ENCODE data around the gene HERC2.
"Not testable (repeated sequence)": the region's sequence is repeated elsewhere in the genome, so short reads cannot be mapped to it uniquely, and the experiment has no call there.

HERC2 gene, protein sequence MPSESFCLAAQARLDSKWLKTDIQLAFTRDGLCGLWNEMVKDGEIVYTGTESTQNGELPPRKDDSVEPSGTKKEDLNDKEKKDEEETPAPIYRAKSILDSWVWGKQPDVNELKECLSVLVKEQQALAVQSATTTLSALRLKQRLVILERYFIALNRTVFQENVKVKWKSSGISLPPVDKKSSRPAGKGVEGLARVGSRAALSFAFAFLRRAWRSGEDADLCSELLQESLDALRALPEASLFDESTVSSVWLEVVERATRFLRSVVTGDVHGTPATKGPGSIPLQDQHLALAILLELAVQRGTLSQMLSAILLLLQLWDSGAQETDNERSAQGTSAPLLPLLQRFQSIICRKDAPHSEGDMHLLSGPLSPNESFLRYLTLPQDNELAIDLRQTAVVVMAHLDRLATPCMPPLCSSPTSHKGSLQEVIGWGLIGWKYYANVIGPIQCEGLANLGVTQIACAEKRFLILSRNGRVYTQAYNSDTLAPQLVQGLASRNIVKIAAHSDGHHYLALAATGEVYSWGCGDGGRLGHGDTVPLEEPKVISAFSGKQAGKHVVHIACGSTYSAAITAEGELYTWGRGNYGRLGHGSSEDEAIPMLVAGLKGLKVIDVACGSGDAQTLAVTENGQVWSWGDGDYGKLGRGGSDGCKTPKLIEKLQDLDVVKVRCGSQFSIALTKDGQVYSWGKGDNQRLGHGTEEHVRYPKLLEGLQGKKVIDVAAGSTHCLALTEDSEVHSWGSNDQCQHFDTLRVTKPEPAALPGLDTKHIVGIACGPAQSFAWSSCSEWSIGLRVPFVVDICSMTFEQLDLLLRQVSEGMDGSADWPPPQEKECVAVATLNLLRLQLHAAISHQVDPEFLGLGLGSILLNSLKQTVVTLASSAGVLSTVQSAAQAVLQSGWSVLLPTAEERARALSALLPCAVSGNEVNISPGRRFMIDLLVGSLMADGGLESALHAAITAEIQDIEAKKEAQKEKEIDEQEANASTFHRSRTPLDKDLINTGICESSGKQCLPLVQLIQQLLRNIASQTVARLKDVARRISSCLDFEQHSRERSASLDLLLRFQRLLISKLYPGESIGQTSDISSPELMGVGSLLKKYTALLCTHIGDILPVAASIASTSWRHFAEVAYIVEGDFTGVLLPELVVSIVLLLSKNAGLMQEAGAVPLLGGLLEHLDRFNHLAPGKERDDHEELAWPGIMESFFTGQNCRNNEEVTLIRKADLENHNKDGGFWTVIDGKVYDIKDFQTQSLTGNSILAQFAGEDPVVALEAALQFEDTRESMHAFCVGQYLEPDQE (N-terminal part only)

DNA sequence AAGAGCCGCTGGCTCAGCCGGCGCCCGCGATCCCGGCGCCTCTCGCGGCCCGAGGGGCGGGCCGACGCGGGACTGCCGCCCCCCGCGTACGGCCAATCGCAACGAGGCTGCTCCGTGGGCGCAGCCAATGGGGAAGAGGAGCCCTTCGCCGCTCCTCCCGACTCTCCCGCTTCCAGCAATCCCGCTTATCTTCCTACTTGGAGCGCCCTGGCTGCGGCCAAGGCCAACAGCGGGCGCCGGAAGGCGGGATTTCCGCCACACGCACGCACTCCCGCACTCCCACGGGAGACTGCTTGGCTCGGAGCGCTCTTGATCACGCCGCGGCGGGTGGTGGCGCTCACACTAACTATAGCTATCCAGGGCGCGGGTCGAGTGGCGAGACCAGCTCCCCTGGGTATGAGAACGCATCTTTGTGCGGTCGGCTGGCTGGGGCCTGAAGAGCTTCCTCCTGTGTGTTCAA lies at the start of gene HERC2:
Gene HERC2, minus strand, starts transcription at position 51 of the 460 bp plus-strand sequence. CDS start 746 bp downstream, outside the sequence.
- DNase-seq (ENCODE audit: low spot score), result not testable (repeated sequence)

DNA sequence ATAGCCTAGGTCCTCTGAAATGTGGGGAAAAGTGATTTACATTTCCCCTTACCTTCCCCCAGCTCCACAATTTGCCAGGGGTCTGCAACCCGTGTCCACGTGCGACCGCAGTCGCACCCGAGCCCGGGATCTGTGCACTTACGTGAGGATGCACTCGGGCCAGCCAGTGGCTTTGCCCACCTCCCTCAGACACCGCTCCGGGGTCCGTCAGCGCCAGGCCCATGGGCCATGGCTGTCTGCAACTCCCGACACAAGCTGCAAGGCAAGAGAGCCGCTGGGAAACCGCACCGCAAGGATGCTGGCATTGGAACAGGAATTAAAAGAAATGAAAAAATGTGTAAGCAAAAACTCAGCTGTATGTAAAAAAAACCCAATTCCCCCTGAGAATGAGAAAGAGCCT lies 43.5 kb upstream of the HERC2 start:
- DNase-seq (ENCODE audit: low spot score), result not testable (repeated sequence)

DNA sequence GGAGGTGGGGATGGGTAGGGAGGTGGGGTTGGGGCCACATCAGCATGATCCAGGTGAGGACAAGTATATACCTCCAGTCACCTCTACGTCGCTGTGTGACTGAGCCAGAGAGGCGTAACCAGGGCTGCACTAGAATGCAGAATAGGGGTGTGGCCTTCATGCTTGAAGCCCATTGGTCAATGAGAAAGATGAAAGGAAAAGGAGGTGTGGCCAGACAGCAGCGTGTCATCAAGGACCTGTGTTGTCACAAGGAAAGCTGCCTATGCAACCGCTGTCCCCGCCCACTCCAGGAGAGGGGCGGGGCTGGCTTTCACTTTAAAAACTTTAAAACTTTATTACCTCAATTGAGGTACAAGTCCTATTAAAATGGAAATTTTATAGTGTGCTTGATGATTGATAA lies 36.0 kb upstream of the HERC2 start, which contains the start of gene GOLGA6L24:
Gene GOLGA6L24, minus strand, starts transcription at position 101 of the 400 bp plus-strand sequence. Its CDS starts 61 bp downstream, at position 40.
- not testable (repeated sequence) for DNase-seq (ENCODE audit: low spot score)

DNA sequence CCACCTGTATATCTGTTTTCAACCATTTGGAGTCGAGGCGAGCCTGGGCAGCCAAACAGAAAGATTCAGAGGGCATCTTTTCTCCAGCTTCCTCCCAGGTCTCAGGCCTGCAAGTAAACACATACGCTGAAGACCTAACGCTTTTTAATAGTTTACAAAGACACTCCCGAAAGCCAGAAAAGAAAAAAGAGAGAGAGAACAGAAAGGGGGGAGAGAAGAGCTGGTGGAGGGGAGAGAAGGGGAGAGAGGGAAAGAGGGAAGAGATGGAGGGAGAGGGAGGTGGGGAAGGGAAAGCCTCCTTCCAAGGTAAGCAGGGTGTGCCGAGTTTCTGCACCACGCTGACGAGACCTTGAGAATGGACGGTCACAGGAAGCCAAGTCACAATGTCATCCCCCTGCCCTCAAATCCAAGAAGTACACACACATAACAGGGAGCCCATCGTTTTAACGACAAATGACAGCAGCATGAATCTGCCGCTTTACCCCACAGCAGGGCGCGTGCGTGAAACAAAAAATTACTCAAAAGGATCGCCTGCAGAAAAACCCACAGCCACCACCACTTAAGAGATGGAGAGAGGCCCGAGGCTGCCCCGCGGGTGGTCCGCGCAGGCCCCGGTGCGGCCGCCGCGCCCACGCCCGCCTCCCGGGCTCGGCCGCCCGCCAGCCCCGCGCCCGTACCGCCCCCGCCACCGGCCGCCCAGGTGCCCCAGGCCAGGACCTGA lies 461 bp downstream of the HERC2 start:
- not testable (repeated sequence) for DNase-seq (ENCODE audit: low spot score)

DNA sequence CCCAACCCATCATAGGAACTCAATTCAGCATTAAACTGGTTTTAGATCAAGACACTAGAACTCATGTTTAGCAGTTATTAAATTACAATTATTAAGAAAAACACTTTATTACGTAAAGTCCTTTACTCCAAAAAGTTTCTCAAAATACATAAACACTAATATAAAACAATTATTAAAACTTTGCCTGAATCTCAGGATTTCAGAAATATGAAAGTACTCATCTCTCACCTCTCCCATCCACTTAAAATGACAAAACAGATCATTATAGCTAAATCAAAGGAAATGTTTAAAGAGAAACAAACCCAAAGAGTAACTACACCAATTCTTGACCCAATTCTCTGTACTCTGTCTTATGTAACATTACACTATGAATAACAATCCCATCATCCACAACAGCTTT lies 2.3 kb downstream of the HERC2 start:
- DNase-seq (ENCODE audit: low spot score), result not testable (repeated sequence)

DNA sequence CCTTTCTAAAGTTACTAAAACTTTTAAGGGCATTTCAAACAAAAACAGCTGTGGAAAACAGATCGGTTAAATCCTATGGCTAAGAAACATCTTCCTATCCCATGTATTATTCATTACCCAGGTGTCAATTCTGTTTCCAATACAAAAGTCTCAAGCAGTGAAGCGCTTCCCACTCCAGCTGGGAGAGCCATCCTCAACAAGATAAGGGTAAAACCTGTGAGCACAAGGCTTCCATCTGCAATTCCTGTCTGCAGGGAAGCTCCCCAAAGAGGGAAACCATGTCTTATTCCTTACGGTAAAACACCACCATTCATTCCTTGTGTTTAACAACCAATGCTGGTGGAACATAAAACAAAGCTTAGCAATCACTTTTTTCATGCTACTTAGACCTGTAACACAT lies 3.2 kb downstream of the HERC2 start:
- DNase-seq (ENCODE audit: low spot score), result not testable (repeated sequence)

DNA sequence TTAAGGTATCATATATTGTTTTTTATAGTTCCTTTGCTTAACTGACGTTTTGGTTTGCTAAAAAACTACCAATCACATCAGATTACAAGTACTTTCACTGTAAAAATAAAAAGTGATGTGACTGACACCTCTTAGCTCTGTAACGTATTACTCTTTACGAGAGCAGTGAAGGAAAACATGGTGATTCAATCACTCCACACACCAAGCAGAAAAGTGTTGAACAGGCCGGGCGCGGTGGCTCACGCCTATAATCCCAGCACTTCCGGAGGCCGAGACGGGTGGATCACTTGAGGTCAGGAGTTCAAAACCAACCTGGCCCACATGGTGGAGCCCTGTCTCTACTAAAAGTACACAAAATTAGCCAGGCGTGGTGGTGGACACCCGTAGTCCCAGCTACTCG lies 3.9 kb downstream of the HERC2 start:
- DNase-seq (ENCODE audit: low spot score), result not testable (repeated sequence)

DNA sequence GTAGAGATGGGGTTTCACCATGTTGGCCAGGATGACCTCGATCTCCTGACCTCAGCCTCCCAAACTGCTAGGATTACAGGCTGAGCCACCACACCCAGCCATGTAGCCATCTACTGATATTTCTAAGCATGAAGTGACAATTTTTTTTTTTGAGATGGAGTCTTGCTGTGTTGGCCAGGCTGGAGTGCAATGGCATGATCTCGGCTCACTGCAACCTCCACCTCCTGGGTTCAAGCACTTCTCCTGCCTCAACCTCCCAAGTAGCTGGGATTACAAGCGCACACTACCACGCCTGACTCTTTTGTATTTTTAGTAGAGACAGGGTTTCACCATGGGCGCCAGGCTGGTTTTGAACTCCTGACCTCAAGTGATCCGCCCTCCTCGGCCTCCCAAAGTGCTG lies 5.0 kb downstream of the HERC2 start:
- DNase-seq (ENCODE audit: low spot score), result not testable (repeated sequence)

DNA sequence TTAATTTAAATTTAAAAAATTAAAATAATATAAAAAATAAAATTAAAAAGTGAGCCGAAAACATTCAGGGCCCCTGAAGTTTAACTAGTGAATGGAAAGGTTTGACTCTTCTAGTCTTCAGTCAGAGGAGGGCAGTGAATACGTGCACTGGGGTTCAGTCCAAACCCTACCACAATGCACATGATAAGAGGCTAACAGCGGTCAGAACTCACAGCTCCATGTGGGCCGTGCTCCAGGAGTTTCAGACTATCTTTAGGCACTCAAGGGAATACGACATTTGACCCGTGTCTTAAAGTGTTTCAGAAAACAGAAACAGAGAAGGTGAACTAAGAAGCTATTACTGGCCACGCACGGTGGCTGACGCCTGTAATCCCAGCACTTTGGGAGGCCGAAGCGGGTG lies 11.5 kb downstream of the HERC2 start:
- DNase-seq (ENCODE audit: low spot score), result not testable (repeated sequence)

DNA sequence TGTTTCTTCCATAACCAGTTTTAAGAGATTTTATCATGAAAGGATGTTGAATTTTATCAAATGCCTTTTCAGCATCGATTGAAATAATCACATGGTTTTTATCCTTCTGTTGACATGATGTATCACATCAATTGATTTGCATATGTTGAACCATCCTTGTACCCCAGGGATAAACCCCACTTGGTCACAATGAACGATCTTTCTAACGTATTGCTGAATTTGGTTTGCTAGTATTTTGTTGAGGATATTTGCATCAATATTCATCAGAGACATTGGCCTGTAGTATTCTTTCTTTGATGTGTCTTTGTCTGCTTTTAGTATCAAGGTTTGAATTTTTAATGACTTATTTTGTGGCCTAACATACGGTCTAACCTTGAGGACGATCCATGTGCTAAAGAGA lies 13.3 kb downstream of the HERC2 start:
- not testable (repeated sequence) for DNase-seq (ENCODE audit: low spot score)

DNA sequence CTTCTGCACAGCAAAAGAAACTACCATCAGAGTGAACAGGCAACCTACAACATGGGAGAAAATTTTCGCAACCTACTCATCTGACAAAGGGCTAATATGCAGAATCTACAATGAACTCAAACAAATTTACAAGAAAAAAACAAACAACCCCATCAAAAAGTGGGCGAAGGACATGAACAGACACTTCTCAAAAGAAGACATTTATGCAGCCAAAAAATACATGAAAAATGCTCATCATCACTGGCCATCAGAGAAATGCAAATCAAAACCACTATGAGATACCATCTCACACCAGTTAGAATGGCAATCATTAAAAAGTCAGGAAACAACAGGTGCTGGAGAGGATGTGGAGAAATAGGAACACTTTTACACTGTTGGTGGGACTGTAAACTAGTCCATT lies 16.3 kb downstream of the HERC2 start:
- DNase-seq (ENCODE audit: low spot score), result not testable (repeated sequence)

DNA sequence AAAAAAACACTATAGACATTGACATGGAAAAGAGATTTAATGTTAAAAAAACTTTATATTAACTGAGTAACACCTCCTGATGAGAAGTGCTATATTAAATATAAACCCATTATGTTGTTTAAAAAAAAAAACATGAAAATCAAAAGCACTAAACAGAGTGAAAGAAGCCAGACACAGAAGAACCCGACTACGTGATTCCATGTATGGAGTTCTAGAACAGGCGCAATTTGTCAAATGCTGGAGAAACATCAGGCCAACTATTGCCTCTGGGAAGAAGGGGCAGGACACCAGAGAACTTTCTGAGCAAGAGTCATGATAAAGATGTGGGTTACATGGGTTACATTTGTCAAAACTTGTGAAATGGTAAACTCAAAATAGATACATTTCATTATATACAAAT lies 24.5 kb downstream of the HERC2 start:
- not testable (repeated sequence) for DNase-seq (ENCODE audit: low spot score)

DNA sequence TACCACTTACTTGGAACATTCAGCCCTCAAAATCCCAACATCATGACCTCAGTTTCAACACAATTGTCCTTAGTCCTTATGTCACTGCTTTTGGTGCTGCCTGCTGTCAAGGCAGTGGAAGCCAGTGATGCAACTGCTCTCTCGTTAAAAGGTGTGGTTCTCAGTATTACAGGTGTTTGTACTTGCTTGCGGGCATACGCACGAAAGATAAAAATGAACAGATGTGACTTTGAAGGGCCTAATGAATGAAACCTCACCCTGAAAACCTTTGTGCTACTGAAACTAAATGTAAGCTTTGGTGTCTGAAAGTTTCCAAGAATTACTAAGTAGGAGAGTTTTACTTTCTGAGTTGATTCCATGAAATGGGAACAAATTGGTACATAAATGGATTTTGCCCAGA lies 25.2 kb downstream of the HERC2 start:
- not testable (repeated sequence) for DNase-seq (ENCODE audit: low spot score)

DNA sequence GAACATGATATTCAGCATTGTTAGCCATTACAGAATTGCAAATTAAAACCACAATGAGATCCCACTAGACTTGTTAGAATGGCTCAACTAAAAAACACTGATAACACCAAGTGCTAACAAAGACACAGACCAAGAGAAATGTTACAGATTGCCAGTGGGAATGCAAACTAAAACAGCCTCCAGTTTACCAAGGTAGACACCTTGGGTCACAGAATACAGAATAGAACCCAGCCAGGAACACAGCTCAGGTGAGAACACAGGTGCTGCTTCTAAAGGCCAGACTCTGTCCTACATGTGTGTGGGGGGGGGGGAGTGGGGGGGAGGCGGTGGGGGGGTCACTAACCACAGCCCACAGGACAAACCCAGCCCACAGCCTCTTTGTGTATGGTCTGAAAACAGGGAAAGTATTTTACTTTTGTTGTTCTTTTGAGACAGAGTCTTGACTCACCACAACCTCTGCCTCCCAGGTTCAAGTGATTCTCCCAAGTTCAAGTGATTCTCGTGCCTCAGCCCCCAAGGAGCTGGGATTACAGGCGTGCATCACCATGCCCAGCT lies 26.9 kb downstream of the HERC2 start:
- not testable (repeated sequence) for DNase-seq (ENCODE audit: low spot score)

DNA sequence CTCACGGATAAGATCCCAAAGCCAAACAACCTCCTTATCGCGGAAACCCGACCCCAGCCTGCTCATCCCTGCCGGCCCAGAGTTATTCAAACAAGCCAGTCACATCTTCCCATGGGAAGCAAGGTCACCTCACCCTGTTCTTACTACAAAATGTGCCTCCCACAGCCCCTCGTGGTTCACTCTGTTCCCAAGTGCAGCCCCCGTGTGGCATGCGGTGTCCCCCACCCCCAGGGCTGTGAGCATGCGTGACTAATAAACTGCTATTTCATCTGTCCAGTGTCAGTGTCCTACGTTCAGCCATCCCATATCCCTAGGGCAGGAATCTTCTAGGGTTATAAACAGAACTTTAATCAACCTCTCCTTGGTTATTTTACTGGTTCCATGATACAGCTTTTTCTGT lies 27.4 kb downstream of the HERC2 start:
- not testable (repeated sequence) for DNase-seq (ENCODE audit: low spot score)

DNA sequence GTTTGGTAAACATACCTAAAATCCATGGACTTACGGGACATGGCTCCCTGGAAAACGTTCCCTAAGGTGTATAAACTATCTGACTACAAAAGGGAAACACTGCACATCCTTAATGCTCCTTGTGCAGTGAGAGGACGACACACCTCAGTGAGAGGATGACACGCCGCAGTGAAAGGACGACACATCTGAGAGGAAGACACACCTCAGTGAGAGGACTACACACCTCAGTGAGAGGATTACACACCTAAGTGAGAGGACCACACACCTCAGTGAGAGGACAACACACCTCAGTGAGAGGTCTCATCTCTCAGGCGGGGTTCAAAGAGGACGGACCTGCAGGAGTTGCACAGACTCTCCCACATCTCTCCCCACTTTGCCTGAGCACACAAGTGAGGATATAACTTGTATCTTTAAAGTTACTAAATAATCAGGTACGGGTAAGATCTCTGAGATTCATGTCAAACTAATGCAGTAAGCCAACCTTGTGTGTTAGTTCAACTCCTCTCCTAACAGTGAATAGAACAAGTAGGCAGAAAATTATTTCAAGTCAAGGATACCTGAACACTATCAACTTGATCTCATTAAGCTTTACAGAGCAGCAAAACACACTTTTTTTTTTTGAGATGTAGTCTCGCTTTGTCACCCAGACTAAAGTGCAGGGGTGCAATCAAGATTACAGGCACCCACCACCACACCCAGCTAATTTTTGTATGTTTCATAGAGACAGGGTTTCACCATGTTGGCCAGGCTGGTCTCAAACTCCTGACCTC lies 32.1 kb downstream of the HERC2 start:
- DNase-seq (ENCODE audit: low spot score), result no peak

DNA sequence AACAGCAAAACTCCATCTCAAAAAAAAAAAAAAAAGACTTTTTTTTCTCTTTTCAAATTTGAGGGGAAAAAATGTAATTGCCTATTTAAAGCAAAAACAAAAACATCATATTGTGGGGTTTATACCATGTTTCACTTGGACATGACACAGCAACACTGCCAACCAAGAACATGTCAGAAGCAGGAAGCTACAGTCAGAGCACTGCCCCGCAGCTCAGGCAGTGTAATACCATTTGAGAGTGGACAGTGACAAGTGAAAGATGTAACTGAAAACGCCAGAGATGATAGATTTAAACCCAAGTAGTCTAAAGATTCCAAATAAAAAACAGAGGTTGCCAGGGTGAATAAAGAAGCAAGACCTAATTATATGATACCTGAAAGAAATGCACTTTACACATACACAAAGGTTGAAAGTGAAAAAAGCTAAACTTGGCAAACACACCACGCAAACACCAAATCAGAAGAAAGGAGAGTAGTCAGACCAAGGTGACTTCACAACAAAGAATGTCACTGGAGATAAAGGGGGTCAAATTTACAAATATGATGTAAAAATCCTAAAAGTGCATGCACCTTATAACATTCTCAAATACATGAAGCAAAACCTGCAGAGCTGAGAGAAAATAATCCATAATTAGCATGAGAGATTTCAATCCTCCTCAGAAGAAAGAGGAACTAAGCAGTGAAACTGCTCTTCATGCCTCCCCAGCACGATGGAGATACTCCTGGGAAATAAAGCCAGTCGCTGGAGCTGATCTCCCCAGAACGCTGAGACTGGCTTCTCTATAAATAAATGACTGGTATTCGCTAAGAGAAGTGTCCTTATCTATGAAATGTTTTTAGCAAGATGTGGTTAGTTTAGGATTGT lies 32.9 kb downstream of the HERC2 start:
- not testable (repeated sequence) for DNase-seq (ENCODE audit: low spot score)

DNA sequence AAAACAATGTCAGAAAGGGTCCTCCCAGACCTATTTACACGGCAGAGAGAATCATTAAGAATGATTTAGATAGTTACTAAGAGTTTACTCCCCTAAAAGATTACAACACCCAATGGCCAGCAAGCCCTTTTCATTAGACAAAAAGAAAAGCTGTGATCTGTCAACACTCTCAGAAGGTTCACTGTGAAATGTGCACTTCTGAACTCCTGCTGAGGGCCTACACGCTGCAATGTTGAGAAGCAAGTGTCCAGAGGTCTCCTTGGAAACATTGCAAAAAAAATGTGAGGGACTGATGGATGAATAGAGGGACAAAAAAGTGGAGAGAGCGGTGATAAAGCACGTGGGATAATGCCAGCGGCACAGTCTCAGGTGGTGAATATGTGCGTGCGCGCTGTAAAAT lies 35.3 kb downstream of the HERC2 start:
- DNase-seq (ENCODE audit: low spot score), result not testable (repeated sequence)

DNA sequence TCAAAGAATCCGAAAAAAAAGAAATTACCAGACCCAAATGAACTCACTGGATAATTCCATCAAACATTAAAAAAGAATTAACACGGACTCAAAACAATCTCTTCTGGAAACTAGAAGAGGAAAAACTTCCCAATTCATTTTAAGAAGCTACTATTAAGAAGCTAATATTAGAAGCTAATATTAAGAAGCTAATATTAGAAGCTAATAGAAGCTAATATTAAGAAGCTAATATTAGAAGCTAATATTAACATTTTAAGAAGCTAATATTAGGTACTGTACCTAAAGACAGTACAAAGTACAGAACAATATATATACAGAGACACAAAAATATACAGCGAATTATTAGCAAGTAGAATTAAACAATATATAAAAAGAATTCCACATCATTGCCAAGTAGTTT lies 35.9 kb downstream of the HERC2 start:
- no peak for DNase-seq (ENCODE audit: low spot score)
